GM23338 (cell line): ENCODE data around the gene EEPD1. TPM values are rescaled to one million over a fixed set of nuclear protein-coding genes. Genes with fewer than 3 reads are reported as not detected.

Experiments used
- ATAC-seq: fragments of 200-7000 bp; cut with Tn5 transposase; 3 replicates; pipeline ENCODE4 v1.9.1; 2020
- DNase-seq: peaks from one replicate; pipeline ENCODE4 v3.0.0-alpha.2; 2015; ENCODE audit warnings: low spot score
- H2AFZ ChIP-seq: fragments of 200-600 bp; sonication (generic); 2 replicates; pipeline ENCODE4 v1.8.0; 2016; ENCODE audit warnings: antibody characterized with exemption, mild to moderate bottlenecking, moderate library complexity
- H3F3A ChIP-seq: fragments of 200-600 bp; sonication (generic); replicated peaks from 2 replicates; pipeline ENCODE4 v1.8.0; 2017; ENCODE audit warnings: antibody characterized with exemption, mixed run types, low read depth
- H3K27ac ChIP-seq: fragments of 200-600 bp; sonication (generic); 2 replicates; pipeline ENCODE4 v1.6.1; 2016; ENCODE audit warnings: low read depth
- H3K27me3 ChIP-seq: fragments of 200-600 bp; sonication (generic); 2 replicates; pipeline ENCODE4 v1.8.0; 2016; ENCODE audit warnings: mild to moderate bottlenecking, mixed run types, moderate library complexity; ENCODE audit not compliant: insufficient read depth
- H3K36me3 ChIP-seq: fragments of 200-600 bp; sonication (generic); 2 replicates; pipeline ENCODE4 v1.8.0; 2016; ENCODE audit warnings: mild to moderate bottlenecking; ENCODE audit not compliant: insufficient read depth
- H3K4me1 ChIP-seq: fragments of 200-600 bp; sonication (generic); 2 replicates; pipeline ENCODE4 v1.8.0; 2016; ENCODE audit warnings: mild to moderate bottlenecking, moderate library complexity; ENCODE audit not compliant: insufficient read depth
- H3K4me2 ChIP-seq: fragments of 200-600 bp; sonication (generic); 2 replicates; pipeline ENCODE4 v1.7.1; 2017; ENCODE audit warnings: mixed run types
- H3K4me3 ChIP-seq: fragments of 200-600 bp; sonication (generic); 2 replicates; pipeline ENCODE4 v1.6.1; 2016; ENCODE audit warnings: mixed run types
- H3K79me2 ChIP-seq: fragments of 200-600 bp; sonication (generic); replicated peaks from 2 replicates; pipeline ENCODE4 v1.8.0; 2017; ENCODE audit warnings: mild to moderate bottlenecking; ENCODE audit not compliant: insufficient read depth
- H3K9me2 ChIP-seq: fragments of 200-600 bp; sonication (generic); 2 replicates; pipeline ENCODE4 v1.8.0; 2017; ENCODE audit not compliant: insufficient read depth
- H4K20me1 ChIP-seq: fragments of 200-600 bp; sonication (generic); replicated peaks from 2 replicates; pipeline ENCODE4 v1.8.0; 2017; ENCODE audit warnings: mild to moderate bottlenecking; ENCODE audit not compliant: insufficient read depth
- H3K27ac Mint-ChIP-seq: 2 replicates; pipeline ENCODE4 v1.8.0; 2020; ENCODE audit warnings: inconsistent platforms, mild to moderate bottlenecking, moderate library complexity, mixed read lengths
- H3K27me3 Mint-ChIP-seq: 3 replicates; pipeline ENCODE4 v1.8.0; 2022; ENCODE audit warnings: low read depth, mild to moderate bottlenecking, moderate library complexity, mixed read lengths, inconsistent platforms; ENCODE audit not compliant: insufficient read depth, poor library complexity
- H3K36me3 Mint-ChIP-seq: 3 replicates; pipeline ENCODE4 v1.8.0; 2021; ENCODE audit warnings: low read depth, mild to moderate bottlenecking, inconsistent platforms, moderate library complexity, mixed read lengths
- H3K4me1 Mint-ChIP-seq: 3 replicates; pipeline ENCODE4 v1.8.0; 2020; ENCODE audit warnings: mild to moderate bottlenecking, inconsistent platforms, mixed read lengths
- H3K4me3 Mint-ChIP-seq: 3 replicates; pipeline ENCODE4 v1.8.0; 2021; ENCODE audit warnings: moderate library complexity, mild to moderate bottlenecking, inconsistent platforms, mixed read lengths
- H3K9me3 Mint-ChIP-seq: 3 replicates; pipeline ENCODE4 v1.8.0; 2020; ENCODE audit warnings: moderate library complexity, mild to moderate bottlenecking, inconsistent platforms, mixed read lengths
- CREB1 ChIP-seq: fragments of 250-450 bp; sonication (Bioruptor Pico); IDR thresholded peaks from 2 replicates; pipeline ENCODE4 v1.5.0; 2020; ENCODE audit warnings: low read depth, mild to moderate bottlenecking, moderate library complexity
- EZH2 ChIP-seq: fragments of 200-600 bp; sonication (generic); IDR thresholded peaks from one replicate; pipeline ENCODE4 v1.8.0; 2017; ENCODE audit warnings: antibody characterized with exemption, mild to moderate bottlenecking, low read depth; ENCODE audit not compliant: unreplicated experiment
- EZH2phosphoT487 ChIP-seq: fragments of 200-600 bp; sonication (generic); IDR thresholded peaks from one replicate; pipeline ENCODE4 v1.8.1; 2018; ENCODE audit warnings: antibody characterized with exemption; ENCODE audit not compliant: unreplicated experiment
- JUNB ChIP-seq: IDR thresholded peaks from one replicate; pipeline ENCODE4 v1.6.1; 2016; ENCODE audit warnings: antibody characterized with exemption; ENCODE audit not compliant: unreplicated experiment
- NANOG ChIP-seq: IDR thresholded peaks from 2 replicates; pipeline ENCODE4 v1.6.1; 2016; ENCODE audit warnings: antibody characterized with exemption, borderline replicate concordance
- POLR2AphosphoS5 ChIP-seq: IDR thresholded peaks from 2 replicates; pipeline ENCODE4 v1.6.1; 2016; ENCODE audit warnings: antibody characterized with exemption, low read depth
- STAT1 ChIP-seq: IDR thresholded peaks from one replicate; pipeline ENCODE4 v1.6.1; 2016; ENCODE audit warnings: antibody characterized with exemption; ENCODE audit not compliant: unreplicated experiment
- ZNF114 ChIP-seq: fragments of 250-450 bp; sonication (Bioruptor Pico); IDR thresholded peaks from 2 replicates; pipeline ENCODE4 v1.5.0; 2020; ENCODE audit warnings: mild to moderate bottlenecking, moderate library complexity
- ZNF331 ChIP-seq: fragments of 250-450 bp; sonication (Bioruptor Pico); IDR thresholded peaks from 2 replicates; pipeline ENCODE4 v1.5.0; 2020; ENCODE audit warnings: low read depth, mild to moderate bottlenecking, moderate library complexity
- polyA plus RNA-seq: library from polyadenylated mRNA; unstranded; fragments of >200 nt; fragmentation: Nextera tagmentation; extraction: Ambion mirVana; gene quantifications from 2 replicates; pipeline ENCODE4 v1.2.1, GENCODE V29; 2016
- total RNA-seq: library from RNA; depleted of rRNA; stranded (reverse); fragments of >200 nt; shearing (Covaris generic); gene quantifications from 2 replicates; pipeline ENCODE4 v1.2.3, GENCODE V29; 2014
- TF ChIP-seq, protein P1 (sequence below): IDR thresholded peaks from 2 replicates; pipeline ENCODE4 v1.6.1; 2016; ENCODE audit warnings: antibody characterized with exemption
- TF ChIP-seq, protein P2 (sequence below), 2 experiments: fragments of 200-600 bp in 1 of 2; sonication (generic) in 1 of 2; conservative IDR thresholded peaks; 2 replicates each; pipeline versions ENCODE4 v1.5.1 to v1.6.1; 2016 to 2017; ENCODE audit warnings: antibody characterized with exemption in 2 of 2, low read depth in 2 of 2, mild to moderate bottlenecking in 2 of 2, moderate library complexity in 1 of 2
- TF ChIP-seq, protein P3 (sequence below): IDR thresholded peaks from one replicate; pipeline ENCODE4 v1.6.1; 2018; ENCODE audit warnings: antibody characterized with exemption; ENCODE audit not compliant: unreplicated experiment

The EEPD1 gene
- total and polyA plus RNA-seq, 2 experiments from 2014 or later: 4.1 to 17.1 TPM

DNA sequence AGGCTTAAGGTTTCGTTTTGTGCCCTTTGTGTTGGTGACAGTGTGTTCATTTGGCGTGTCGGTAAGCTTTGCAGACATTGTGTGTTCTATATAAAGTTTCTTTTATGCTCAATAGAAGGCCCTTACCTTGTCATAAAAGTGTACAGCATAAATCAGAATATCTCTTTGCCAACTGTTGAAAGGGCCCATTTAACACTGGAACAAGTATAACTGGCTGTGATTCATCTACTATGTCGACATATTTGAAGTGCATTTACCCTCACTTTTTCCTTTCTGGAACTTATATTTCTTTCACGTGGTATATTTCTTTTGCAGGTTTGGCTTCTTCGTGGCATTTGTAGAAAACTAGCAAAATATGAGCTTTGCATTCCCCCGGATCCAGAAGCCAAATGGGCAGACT is 32.7 kb downstream of the EEPD1 start:
- peaks cover 6% of the 10 kb centered on the region; the same call in 2 of the 3 replicates for H3K4me1 Mint-ChIP-seq
- no peaks in the 10 kb centered on the region for H3K4me1 ChIP-seq
- no peaks in the 10 kb centered on the region for H3K9me3 Mint-ChIP-seq

DNA sequence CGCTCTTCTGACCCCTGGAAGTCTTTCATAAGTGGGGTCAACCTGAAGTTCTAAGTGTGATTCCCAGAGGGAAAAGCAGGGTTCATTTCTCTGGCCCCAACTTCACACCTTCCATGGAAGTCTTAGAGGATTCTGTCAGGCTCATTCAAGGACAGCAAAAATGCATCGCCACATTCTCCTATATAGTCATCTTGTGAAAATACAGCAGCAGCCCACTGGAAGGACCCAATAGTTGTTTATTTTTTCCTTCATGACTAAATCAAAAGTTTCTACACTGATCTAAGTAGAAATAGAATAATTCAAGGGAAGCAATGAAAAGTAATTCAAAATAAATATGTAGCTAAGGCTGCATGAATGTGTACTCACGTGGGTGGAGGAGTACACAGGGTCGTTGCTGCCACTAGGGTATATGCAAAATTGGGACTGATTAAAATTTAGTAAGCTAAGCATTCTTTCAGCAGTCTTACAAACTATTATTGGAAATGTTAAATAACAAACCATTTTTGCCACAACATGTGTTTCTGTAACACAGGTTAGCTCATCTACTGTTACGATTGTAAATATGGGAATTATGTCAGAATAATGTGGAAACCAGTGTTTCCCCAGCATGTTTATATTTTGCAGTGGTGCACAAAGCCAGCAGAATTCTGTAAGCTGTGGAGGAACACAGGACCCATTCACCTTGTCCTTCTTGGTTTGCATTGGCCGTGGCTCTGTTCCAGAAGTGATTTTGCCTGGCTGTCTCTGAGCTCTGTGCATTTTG is 33.5 kb downstream of the EEPD1 start:
- ATAC-seq (no peak), DNase-seq (no peak)
- Histone ChIP-seq H3K9me2 (no peaks in the 10 kb centered on the region), H3K27ac (no peak overlapping the region), H3K79me2 (no peaks in the 10 kb centered on the region; the same call in 1 of the 2 replicates), H4K20me1 (no peaks in the 10 kb centered on the region), H2AFZ (no peak overlapping the region), H3K4me2 (no peak overlapping the region), H3K27me3 (no peaks in the 10 kb centered on the region), H3K36me3 (no peaks in the 10 kb centered on the region), H3K4me1 (no peaks in the 10 kb centered on the region), H3F3A (no peaks in the 10 kb centered on the region), H3K4me3 (no peak overlapping the region)
- Mint-ChIP-seq H3K4me1 (peaks cover 7% of the 10 kb centered on the region; the same call in 2 of the 3 replicates), H3K36me3 (no peaks in the 10 kb centered on the region), H3K27ac (no peak overlapping the region), H3K4me3 (no peak overlapping the region), H3K9me3 (no peaks in the 10 kb centered on the region), H3K27me3 (peaks cover 3% of the 10 kb centered on the region)
- TF ChIP-seq ZNF331: no peak
- no peak for TF ChIP-seq CREB1 (CRISPR knock-in tag)
- TF ChIP-seq, protein P1, sequence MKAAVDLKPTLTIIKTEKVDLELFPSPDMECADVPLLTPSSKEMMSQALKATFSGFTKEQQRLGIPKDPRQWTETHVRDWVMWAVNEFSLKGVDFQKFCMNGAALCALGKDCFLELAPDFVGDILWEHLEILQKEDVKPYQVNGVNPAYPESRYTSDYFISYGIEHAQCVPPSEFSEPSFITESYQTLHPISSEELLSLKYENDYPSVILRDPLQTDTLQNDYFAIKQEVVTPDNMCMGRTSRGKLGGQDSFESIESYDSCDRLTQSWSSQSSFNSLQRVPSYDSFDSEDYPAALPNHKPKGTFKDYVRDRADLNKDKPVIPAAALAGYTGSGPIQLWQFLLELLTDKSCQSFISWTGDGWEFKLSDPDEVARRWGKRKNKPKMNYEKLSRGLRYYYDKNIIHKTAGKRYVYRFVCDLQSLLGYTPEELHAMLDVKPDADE: no peak
- TF ChIP-seq, protein P2, sequence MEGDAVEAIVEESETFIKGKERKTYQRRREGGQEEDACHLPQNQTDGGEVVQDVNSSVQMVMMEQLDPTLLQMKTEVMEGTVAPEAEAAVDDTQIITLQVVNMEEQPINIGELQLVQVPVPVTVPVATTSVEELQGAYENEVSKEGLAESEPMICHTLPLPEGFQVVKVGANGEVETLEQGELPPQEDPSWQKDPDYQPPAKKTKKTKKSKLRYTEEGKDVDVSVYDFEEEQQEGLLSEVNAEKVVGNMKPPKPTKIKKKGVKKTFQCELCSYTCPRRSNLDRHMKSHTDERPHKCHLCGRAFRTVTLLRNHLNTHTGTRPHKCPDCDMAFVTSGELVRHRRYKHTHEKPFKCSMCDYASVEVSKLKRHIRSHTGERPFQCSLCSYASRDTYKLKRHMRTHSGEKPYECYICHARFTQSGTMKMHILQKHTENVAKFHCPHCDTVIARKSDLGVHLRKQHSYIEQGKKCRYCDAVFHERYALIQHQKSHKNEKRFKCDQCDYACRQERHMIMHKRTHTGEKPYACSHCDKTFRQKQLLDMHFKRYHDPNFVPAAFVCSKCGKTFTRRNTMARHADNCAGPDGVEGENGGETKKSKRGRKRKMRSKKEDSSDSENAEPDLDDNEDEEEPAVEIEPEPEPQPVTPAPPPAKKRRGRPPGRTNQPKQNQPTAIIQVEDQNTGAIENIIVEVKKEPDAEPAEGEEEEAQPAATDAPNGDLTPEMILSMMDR (conservative IDR thresholded peaks at IDR 0.05; ENCODE audit: low read depth in 2 of 2): no peak
- no peak for TF ChIP-seq ZNF114 (CRISPR knock-in tag)
- TF ChIP-seq EZH2: no peak
- no peak for TF ChIP-seq POLR2AphosphoS5
- no peak for TF ChIP-seq NANOG
- TF ChIP-seq JUNB: no peak
- no peak for TF ChIP-seq EZH2phosphoT487
- TF ChIP-seq STAT1: no peak
- TF ChIP-seq, protein P3, sequence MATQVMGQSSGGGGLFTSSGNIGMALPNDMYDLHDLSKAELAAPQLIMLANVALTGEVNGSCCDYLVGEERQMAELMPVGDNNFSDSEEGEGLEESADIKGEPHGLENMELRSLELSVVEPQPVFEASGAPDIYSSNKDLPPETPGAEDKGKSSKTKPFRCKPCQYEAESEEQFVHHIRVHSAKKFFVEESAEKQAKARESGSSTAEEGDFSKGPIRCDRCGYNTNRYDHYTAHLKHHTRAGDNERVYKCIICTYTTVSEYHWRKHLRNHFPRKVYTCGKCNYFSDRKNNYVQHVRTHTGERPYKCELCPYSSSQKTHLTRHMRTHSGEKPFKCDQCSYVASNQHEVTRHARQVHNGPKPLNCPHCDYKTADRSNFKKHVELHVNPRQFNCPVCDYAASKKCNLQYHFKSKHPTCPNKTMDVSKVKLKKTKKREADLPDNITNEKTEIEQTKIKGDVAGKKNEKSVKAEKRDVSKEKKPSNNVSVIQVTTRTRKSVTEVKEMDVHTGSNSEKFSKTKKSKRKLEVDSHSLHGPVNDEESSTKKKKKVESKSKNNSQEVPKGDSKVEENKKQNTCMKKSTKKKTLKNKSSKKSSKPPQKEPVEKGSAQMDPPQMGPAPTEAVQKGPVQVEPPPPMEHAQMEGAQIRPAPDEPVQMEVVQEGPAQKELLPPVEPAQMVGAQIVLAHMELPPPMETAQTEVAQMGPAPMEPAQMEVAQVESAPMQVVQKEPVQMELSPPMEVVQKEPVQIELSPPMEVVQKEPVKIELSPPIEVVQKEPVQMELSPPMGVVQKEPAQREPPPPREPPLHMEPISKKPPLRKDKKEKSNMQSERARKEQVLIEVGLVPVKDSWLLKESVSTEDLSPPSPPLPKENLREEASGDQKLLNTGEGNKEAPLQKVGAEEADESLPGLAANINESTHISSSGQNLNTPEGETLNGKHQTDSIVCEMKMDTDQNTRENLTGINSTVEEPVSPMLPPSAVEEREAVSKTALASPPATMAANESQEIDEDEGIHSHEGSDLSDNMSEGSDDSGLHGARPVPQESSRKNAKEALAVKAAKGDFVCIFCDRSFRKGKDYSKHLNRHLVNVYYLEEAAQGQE: no peak

More for the DNA sequence above, 32.7 kb downstream of the EEPD1 start:
- H2AFZ ChIP-seq: no peak overlapping the region
- no peak overlapping the region for H3K27ac Mint-ChIP-seq
- peaks cover 3% of the 10 kb centered on the region for H3K27me3 Mint-ChIP-seq
- H3K36me3 ChIP-seq: no peaks in the 10 kb centered on the region
- no peak overlapping the region for H3K4me3 Mint-ChIP-seq
- no peak for TF ChIP-seq ZNF331
- no peak for TF ChIP-seq NANOG
- H3K27me3 ChIP-seq: no peaks in the 10 kb centered on the region
- H3F3A ChIP-seq: no peaks in the 10 kb centered on the region
- DNase-seq: no peak
- no peaks in the 10 kb centered on the region for H4K20me1 ChIP-seq
- no peak overlapping the region for H3K4me3 ChIP-seq
- H3K9me2 ChIP-seq: no peaks in the 10 kb centered on the region
- no peaks in the 10 kb centered on the region for H3K36me3 Mint-ChIP-seq
- H3K4me2 ChIP-seq: no peak overlapping the region
- H3K79me2 ChIP-seq: no peaks in the 10 kb centered on the region; the same call in 1 of the 2 replicates
- no peak for ATAC-seq
- H3K27ac ChIP-seq: no peak overlapping the region
